ENCODE data around the gene ADAMTSL2.

ADAMTSL2 gene

GRCh38 chr9:133575186-133576030 lies 40.9 kb downstream of the ADAMTSL2 start:
- DNase-seq (ENCODE audit: low spot score): no peak

DNA sequence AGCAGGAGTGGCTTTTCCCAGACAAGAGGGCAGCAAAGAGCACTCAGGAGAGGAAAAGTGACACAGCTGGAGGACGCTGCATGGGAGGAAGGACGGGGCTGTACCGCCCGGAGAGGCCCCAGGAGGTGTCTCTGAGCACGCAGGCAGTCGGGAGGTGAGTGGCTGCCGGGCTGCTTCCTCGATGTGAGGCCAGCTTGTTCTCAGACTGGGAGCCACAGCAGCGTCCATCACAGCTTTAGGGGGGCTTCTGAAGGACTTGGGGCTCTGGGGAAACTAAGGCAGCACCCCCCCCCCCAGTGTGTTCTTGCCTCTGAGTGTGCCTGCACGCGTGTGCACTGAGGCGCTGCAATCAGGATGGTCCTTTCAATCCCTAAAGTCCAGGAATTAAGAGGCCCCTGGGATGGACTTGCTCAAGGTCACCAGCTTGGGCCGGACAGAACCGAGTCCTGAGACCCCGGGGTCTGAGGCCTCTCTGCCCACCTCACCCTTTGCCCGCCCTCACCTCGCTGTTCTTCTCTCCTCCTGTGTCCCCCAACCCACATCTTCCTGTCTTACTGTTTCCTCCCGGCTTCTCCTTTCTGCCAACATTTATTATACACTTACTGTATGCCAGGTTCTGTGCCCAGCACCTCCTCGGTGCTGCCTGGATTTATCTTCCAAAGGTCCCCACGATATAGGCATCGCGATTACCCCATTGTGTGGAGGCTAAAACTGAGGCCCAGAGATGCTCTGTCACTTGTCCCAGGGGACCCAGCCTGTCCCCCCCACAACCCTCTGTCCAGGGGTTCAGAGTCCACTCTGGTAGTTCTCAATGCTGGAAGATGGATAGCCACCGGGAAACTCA lies 41.7 kb downstream of the ADAMTSL2 start:
- no peak for DNase-seq (ENCODE audit: low spot score)

DNA sequence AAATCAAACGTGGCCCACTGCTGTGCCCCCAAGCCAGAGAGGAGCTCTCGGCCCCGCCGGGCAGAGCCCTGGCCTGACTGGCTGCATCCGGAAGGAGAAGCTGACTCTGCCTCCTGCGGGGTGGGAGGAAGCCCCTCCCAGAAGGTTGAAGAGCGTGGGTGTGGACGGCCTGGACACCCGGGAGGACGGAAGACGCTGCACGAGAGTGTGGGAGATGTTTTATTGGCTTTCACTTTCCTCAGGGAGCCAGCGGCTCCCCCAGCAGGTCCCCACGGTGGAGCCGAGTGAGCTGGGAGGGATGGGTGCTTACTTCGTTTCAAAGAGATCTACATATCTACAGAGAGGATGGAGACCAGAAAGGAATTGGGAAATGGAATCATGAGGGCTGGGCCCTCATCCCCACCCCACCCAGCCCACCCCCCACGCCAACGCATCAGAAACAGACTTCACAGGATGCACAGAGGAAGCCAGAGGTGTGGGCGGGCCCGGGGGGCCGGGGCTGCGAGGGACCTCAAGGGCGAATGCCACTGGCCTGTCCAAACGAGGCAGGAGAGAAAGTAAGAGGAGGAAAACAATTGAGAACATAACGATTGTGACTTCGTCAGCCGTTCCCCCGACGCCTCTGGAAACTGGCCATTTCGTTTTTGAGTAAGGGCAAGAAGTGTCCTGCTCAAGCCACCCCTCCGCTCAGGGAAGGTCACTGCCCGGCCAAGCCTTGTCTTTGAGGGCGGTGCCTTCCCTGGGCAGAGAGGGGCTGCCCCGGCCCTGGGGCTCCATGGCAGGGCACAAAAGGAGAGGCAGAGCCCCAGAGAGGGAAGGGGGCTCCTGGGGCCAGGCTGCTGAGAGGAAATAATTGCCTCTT lies 42.6 kb downstream of the ADAMTSL2 start:
- DNase-seq (ENCODE audit: low spot score): no peak

DNA sequence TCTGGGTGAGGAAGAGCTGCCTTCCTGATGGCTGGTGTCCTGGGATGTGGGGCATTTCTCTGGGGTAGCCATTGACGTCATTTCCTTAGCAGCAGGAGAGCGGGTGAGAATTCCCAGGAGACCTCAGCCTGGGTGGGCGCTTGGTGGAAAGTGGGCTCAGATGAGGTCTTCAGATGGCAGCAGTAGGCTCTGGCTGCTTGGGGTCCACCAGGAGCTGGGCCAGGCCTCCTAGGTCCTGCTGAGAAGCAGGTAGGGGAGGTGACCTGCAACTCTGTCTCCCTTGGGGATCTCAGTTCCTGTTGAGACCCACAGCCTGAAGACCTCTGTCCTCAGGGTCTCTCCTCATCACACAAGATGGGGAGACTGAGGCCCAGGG lies 43.2 kb downstream of the ADAMTSL2 start:
- DNase-seq (ENCODE audit: low spot score): no peak

DNA sequence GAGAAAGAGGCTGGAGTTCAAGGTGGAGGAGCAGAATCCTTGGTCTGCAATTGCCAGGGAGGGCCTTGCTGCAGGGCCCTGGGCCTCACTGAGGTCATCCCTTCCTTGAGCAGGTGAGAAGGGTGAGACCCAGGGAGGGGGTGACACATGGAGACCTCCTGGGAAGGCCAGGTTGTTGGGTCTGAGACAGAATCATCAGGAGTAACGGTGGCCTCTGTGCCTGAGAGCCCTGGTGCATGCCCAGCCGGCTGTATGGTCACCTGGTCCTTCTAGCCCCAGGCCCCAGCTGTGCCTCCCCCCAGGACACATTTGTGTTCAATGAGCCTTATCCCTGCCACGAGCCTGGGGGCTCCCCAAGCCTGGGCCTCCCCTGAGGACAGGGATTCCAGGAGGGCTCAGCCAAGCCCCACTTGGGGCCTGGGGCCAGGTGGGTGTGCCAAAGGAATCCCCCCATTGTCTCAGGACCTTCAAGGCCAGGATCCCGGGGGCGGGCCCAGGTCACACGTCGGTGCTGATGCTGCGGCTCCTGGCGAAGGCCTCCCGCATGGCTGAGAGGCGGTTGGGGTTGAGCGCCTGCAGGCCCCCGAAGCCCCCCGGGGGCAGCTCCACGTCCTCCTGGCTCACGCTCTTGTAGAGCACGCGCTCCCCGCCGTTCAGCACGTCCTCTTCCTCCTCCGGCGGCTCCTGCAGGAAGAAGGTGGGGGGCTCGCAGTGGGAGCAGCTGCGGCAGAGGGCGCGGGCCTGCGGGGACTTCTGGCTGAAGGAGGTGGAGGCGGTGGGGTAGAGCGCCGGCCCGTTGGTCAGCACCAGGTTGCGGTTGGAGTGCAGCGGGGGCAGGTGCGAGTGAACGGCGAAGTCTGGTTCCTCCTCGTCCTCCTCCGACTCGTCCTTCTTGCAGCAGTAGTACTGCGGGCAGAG lies 44.3 kb downstream of the ADAMTSL2 start:
- peak; percentile 63 for DNase-seq (ENCODE audit: low spot score)

GRCh38 chr9:133579601-133580418 lies 45.3 kb downstream of the ADAMTSL2 start:
- DNase-seq (ENCODE audit: low spot score): peak; percentile 78

- DNase-seq (ENCODE audit: low spot score): peak; percentile 62
Measured at GRCh38 chr9:133580419-133580738, 45.9 kb downstream of the ADAMTSL2 start.

DNA sequence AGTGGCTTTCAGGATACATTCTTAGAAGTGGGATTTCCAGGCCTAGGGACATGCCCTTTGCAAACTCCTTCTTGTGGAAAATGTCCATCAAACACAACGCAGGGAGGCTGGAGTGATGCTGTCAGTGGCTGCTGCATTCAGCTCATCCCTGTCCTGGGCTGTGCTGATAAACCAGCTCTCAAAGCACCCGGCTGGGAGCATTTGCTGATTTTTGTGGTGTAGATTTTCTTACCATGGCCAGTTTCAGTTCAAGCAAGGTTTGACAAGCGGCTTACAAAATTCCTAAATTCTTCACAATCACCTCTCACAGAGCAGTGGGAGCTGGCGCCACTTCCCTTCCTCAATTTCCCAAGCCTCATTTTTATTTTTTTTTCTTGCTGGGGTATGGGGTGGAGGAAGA lies 46.5 kb downstream of the ADAMTSL2 start:
- DNase-seq (ENCODE audit: low spot score): peak; percentile 47

DNA sequence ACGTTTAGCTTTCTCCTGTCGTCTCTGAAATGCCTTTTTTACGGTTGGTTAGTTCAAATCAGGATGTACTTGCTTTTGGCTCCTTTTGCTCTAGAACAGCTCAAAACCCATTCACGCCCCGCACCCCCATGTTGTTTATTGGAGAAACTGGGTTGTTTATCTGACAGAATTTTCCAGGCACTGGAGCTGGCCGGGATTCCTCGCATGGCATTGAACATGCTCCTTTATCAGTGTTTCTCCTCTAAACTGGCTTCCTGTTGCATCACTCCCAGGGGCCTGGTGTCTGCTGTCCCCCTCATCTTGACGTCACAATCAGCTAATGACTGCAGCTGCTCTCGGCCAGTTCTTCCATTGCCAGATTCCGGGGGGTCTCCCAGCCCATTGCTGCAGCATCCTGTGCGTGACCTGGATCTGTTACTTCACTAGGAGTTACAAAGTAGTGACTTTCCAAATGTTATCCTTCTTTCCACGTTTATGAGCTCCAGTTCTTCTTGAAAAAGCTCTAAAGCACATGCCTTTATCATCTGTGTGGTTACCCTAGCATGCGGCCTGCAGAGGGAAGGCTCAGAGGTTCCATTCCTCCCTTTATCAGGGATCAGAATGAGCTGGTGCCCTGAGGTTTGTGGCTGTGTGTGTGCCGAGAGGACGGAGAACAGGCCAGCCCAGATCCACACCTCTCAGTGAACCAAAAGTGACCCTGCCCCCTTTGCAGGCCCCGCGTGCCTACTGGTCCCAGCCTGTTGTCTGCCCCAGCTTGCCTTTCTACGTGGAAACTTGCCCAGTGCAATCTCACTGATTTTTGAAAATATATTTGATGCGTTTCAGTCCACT lies 47.2 kb downstream of the ADAMTSL2 start:
- peak; percentile 37 for DNase-seq (ENCODE audit: low spot score)

- no peak for DNase-seq (ENCODE audit: low spot score)
Measured at GRCh38 chr9:133582501-133583045, 48.1 kb downstream of the ADAMTSL2 start.

- DNase-seq (ENCODE audit: low spot score): no peak
Measured at GRCh38 chr9:133583111-133583510, 48.6 kb downstream of the ADAMTSL2 start.

DNA sequence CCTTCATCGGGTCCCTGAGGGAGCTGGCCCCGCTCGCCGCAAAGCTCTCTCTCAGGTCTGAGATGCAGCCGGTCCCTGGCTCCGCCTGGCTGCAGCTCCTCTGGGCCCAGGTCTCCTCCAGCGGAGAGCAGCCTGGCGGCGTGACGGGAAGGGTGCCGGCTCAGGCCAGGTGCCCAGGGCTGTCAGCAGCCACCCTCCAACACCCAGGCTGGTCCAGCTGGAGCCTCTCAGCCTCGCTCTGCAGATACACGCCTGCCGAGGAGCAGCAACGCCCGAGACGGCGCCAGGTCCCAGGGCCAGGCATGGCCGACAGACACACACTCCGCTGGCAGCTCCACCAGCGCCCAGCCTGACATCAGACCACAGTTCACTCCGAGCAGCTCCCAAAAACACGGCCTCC lies 49.1 kb downstream of the ADAMTSL2 start:
- no peak for DNase-seq (ENCODE audit: low spot score)

DNA sequence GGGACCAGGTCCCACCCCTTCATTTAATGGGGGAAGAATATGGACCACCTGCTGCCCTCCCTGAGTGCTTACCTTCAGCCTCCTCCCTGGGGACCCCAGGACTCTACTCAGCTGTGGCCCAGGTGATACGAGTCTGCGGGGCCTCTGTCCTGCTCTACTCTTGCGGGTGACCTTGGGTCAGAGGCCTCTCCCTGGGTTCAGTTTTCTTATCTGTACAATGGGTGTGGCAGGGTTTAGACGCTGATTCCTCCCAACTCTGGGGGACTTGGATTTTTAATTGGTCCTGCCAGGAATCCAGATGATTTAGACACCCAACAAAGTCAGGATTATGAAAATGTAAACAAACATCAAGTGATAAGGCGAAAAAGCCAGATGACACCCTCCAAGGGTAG lies 49.7 kb downstream of the ADAMTSL2 start:
- DNase-seq (ENCODE audit: low spot score): peak; percentile 45

DNA sequence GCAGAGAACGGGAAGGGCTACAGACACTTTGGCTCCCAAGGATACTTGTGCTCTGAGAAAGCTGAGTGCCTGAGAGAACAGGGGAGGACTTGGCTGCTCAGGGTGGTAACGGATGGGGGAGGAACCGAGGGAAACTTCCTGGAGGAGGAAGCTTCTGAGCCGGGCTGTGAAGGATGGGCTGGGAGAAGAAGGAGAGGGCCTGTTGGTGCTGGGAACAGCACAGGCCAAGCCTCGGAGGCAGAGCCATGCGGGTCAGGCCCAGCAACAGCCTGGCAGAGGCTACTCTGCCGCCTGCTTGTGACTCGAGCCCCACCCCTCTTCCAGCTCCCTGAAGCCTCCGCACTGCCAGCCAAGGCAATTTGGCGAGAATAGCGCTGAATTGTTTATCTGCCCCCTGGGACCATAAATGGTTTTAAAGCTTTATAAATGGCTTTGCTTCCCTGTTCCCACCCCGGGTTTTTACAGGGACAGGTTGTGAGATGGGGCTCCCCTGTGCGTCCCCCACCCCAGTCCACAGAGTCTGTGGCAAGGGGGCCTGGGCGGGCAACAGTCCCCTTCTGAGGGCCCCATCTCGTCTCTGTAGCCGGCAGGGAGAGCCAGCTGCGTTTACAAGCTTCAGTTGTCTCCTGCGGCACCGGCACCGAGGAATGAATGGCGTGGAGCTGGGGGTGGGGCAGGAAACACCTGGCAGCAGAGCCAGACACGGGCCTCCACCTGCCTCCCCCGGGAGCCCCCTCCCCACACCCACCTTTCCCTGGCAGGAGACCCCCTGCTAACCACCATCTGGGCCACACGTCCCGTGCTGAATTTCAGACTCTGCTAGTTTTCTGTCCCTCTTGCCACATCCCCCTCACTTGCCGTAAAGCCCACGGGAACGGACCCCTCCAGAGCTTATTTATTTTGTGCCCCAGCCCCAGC lies 50.3 kb downstream of the ADAMTSL2 start:
- peak; percentile 88 for DNase-seq (ENCODE audit: low spot score)

DNA sequence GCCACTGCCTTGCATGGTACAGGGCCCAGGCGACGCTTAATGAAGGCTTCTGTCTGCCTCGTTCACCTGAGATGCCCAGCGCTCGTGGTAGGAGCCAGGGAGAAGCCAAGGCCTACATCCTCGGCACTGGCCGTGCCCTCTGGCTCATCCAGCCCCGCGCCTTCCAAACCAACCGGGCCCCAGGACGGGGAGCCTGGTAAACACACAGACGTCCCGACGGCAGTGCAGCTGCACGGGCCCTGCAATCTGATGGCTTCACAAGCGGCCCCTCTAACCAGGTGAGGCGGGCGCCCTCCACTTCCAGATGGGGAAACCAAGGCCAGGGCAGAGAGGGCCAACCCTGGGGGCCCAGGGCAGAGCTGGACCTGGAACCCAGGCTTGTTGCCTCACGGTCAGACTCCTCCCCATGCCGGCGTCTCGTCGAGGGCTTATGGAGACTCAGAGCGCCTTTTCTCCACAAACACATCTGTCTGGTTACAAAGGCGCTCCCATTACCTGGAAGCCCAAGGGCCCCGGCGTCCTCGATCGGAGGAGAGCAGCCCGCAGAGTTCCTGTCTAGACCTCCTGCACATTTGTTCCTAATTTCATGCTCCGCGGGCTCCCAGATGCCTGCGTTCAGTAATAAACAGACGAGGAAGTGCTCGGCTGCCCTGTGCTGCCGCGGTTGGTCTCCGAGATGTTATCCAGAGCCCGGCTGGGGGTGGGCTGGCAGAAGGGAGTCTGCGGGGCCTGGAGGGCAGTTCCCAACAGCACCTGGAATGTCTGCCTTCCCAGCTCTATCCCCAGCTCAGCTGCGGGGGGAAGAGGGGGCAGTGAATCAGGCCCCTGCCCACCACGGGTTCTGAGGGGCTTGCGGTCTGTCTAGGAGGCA lies 51.2 kb downstream of the ADAMTSL2 start:
- DNase-seq (ENCODE audit: low spot score): peak; percentile 71

- DNase-seq (ENCODE audit: low spot score): no peak
Measured at GRCh38 chr9:133587051-133587450, 52.5 kb downstream of the ADAMTSL2 start.

GRCh38 chr9:133587466-133587865 lies 53.0 kb downstream of the ADAMTSL2 start:
- DNase-seq (ENCODE audit: low spot score): no peak
